Measurements from ENCODE around the gene RPL27A.

Gene RPL27A

DNA sequence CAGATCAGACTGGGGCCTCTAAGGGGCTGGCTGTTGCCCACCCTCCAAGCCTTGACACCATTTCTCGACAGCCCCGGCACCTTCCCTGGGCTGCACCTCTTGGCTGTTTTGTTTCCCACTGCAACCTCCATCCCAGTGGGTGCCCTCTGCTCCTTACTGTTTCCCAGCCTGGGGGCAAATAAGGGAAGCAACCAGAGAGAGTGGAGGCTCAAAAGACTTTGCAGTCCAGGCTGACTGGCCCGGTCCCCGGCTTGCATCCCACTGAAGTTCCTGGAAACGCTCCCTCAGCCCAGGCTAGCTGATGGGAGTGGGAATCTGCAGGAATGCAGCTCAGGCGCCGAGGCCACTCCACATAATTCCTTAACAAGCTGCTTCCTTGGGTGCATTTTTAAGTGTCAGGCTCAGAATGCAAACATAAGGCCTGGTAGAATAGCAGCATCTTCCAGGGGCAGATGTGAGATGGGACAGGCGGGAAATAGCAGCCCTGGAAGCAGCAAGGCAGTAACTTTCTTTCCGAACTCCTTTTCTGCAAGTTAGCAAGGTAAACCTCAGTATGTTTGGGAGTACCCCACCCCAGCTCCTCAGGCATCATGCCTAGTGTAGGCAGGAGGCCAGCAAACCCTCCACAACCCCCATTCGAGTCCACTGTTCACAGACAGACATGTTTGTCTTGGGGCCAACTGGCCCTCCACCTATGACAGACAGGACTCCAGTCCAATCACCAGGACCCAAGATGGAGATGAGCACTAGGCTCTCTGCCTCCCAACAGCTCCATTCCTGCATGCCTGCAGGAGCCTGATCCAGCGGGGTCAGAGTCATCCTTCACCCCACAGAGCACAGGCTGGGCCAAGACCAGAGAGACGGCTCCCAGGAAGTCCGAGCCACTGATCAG is 39.3 kb downstream of the RPL27A start:
- no peak for DNase-seq (ENCODE audit: low spot score)

DNA sequence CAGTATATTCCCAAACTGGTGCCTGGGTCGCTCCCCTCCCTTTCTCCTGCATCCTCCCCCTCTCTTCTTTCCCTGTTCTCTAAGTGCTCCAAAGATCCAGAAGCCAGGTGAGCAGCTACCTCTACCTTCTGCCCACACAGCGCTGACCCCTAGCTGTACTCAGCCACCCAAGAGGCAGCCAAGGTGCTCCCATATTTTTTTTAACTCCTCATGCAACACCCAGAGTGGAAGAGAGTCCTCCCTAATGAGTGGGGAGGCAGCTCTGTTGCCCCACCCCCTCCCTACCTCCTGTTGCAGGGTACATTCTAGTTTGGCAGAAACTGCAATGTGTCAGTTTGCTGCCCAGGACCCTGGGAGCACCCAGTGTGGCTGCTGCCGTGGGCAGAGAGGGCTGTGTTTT is 40.2 kb downstream of the RPL27A start:
- no peak for DNase-seq (ENCODE audit: low spot score)

DNA sequence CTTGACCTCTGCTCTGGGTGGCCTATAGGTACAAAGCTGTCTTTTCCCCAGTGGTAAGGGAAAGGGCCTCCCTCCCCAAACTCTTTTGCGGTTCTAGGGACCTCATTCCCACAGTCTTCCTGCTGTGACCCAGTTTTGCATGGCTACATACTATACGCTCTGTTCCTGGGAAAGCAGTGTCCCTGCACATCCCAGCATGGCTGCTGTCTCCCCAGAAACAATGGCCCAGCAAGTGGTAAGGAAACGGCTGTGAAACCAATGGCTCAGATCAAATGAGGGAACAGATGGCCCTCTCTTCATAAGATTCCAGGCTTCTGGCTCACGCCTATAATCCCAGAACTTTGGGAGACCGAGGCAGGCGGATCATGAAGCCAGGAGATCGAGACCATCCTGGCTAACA is 41.1 kb downstream of the RPL27A start:
- DNase-seq (ENCODE audit: low spot score) = no peak

DNA sequence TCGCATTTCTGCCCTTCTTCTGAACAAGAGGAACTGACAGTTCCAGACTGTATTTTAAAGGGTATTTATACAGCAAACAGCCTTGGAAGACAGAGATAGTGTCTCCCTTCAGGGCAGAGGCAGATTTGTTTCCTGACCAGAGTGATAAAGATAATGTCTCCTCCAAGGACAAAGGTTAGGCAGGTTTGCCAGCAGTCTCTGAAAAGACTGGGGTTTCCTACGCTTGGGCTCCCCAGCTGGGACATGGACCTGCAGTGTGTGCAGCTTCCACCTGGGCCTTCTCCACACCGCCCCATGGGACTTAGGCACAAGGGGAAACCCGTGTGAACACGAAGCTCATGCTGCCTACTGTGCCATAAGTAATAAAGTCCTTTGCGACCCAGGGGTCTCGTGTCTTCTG is 42.1 kb downstream of the RPL27A start:
- no peak for DNase-seq (ENCODE audit: low spot score)

DNA sequence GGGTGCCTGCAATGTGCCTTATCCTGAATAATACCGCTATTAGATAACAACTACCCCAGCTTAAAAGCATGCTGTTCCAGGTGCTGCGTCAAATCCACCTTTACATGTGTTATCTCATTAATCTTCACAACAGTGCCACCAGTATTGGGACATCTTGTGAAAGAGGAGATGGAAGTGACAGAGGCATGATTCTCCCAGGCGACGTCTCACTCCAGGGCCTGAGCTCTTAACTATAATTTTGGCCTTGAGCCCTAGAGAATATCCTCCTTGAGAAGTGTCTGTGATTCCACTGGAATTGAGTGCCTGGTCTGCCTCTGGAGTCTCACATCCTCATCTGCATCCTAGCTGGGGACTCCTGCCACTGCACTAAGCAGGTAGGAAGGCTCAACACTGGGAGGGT is 43.8 kb downstream of the RPL27A start:
- no peak for DNase-seq (ENCODE audit: low spot score)

DNA sequence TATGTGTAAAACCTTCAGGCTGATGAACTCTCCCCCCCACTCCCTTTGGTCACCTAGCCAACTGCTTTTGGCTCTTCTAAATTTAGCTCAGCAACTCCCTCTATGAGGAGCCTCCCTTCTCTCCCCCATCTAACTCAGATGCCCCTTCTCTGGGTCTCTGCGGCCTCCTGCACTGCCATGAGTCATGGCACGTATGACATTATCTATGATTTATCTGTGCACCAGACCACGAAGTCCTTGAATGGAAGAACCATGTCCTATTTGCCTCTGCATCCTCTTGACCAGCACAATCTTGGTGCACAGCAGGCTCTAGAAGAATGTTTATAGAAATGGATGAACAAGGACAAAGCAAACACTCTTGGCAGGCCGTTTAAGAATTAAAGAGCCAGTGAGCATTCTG is 46.0 kb downstream of the RPL27A start:
- no peak for DNase-seq (ENCODE audit: low spot score)

DNA sequence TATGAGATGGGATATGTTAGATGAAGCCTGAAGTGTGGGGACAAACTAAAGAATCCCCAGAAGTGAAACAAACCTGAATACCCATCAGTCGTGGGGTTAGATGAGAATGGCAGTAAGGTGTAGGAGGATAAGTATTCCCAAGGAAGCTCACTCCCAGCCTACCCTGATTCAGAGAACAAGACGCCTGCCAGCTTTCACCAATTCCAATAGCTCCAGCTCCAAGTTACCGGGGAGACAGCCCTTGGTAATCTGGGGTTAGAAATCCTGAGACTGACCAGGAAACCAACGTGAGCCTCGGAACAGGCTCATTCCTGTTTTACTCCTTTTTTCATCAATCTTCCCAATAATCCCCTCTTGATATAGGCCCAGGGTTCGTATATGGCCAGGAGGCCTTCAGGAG is 46.5 kb downstream of the RPL27A start:
- no peak for DNase-seq (ENCODE audit: low spot score)

DNA sequence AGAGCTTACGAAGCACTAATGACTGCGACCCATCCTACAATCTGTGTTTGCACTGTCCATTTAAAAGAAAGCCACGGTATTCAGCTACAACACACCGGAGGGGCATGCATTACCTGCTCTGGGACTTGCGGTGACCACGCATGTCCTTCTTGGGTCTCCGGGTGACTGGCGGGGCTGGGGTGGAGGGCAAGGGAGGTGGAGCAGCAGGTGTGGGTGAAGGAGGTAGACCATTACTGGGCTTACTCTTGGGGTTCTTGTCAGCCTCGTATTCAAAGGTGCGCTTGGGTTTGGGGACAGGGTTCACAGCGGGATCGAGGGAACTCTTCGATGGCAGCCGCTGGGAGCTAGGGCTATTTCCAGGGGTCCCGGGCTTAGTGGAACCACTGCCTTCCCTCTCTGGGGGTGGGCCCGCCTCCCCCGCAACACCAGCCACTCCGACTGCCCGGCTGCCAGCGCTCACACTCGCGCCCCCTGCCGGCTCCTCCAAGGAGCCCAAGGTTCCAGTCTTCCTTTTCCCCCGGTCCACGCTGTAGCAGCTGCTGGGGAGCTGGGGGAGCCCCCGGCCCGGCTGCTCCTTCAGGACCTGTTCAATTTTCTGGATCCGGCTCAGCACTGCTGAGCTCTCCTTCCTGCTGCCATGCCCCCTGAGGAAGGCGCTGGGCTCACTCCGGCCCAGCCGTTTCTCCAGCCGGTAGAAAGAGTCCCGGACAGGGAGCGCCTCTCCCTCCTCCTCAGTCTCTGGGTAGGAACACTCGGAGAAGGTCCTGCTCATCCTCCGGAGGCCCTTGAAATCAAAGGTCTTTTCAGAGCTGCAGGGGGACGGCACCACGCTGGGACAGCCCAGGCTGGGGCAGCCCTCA is 47.5 kb downstream of the RPL27A start:
- no peak for DNase-seq (ENCODE audit: low spot score)

DNA sequence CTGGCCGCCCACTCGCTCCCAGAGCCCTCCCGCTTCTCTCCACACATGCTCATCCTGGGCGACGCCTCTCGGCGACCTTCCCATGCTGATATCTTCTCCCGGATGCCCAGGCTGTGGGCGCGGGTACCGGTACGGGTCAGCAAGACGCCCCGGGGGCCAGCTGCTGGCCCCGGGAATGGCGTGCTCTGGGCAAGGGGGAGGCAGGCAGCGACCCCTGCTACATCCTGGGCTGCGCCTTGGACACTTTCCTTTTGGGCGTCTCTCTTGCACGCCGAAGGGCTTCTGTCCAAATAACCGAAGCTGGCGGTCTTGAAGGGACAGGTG is 48.1 kb downstream of the RPL27A start:
- DNase-seq (ENCODE audit: low spot score) = no peak

DNA sequence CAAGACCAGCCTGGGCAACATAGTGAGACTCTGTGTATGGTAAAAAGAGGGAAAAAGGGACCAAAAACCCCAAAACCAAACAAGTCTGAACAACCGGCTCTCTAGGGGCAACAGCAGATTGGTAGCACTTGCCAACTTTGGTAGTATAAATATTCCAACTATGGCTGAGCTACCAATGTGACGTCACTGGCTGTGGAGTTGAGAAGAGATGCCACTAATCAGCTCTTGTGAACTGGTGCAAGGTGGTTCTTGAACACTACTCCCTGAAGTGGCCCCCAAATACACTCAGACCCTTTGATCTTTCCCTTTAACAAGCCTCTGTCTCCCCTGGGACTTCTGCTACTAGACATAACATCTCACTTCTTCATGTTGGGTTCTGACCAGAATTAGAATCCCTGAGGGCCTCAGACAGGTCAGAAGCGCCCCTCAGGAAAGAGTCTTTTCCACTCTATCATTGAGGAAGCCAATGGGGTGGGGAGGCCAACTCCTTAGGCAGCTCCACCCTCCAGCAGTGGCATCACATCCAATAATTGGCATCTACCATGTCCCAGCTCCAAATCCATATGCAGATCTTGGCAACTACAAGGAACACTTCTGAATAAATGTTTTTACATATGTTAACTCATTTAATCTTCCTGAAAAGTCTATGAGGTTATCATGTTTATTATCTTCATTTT is 49.2 kb downstream of the RPL27A start:
- DNase-seq (ENCODE audit: low spot score) = no peak

DNA sequence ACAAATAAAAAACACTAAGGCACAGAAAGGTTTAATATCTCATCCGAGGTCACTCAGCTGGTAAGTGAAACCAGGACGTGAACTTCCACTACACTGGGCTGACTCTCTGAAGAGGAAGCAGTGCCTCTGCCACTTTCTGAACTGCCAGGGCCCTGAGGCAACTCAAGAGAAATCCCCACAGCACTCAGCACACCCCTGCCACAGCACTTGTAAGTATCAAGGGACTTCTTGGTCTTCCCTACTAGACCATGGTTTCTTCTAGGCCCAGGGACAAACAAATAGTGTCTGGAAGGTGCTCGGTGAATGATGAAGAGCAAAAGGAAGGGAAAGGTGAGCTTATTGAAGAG is 49.7 kb downstream of the RPL27A start:
- no peak for DNase-seq (ENCODE audit: low spot score)

DNA sequence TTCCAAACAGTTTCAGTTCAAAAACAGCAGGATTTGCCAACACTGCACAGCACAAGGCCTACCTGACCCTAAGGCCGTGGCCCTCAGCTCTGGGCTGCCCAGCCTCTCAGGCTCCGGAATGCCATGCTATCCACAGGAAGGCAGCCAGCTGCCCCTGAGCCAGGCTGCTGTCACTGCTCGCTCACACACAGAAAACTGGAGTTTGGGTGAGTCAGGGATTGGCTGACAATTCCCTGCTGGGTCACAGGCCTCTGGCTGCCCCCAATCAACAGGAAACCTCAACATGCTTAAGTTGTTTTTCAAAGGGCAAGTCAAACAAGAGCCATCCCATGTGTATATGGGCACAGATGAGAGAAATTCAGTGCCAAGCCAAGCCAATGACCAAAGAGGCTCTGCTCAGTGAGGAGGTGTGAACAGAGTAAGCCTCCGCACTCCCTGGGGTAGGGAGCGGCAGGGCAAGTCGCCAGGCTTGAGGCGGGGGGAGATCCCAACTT is 50.2 kb downstream of the RPL27A start:
- DNase-seq (ENCODE audit: low spot score) = no peak

DNA sequence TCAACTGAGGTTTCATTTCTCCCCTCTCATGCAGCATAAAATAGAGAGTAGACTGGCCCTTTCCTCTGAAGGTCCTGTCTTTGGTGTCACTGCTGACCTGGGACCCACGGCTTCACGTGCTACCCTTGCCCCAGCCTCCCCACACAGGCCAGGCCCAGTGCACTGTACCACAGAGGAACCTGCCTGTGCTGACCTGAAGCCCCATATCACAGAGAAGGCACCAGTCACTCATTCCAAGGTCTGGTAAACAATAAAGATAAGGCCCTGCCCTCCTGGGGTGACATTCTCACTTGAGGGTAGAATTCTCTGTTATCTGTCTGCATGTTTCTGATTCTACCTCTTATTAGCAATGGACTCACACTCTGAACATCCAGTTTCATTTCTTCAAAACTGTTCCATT is 51.3 kb downstream of the RPL27A start:
- DNase-seq (ENCODE audit: low spot score) = no peak

DNA sequence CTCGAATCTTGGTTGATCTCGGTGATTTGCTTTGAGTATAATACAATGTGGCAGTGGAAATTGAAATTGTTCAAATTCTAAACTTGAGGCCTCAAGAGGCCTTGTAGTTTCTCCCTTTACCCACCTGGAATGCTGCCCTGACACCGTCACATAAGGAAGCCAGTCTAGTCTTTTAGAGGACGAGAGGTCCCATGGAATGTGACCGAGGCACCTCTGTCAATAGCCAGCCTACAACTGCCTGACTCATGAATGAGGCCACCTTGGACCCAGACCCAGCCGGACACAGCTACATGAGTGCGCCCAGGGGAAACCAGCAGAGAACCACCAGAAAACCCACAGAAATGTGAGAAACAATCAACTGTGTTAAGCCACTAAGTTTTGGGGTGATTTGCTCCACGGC is 52.5 kb downstream of the RPL27A start:
- no peak for DNase-seq (ENCODE audit: low spot score)

DNA sequence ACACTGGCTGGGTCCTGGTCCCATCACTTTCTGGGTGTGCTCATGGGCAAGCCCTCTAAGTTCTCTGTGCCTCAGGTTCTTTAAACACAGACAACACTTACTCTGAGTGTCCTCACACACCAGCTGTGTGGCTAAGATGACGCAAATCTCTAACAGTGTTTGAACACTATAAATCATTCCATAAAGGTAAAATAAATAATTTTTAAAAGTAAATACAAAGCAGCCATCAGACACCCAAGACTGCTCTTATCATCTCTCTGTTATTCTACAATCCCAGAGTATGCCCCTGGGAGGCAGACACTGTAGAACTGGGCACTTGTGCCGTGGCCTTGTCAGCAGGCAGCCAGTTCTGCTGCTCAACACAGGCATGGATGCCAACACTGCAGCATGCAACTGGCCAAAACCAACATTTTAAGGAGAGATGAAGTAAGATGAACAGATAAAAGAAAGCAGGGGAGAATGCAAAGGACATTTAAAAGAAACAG is 56.8 kb downstream of the RPL27A start:
- no peak for DNase-seq (ENCODE audit: low spot score)

Data from hematopoietic multipotent progenitor cell treated with erythropoietin and hydrocortisone succinate and interleukin-3 and kit ligand, for 17 days (in vitro differentiated cells).